Neural progenitor cell (in vitro differentiated cells): Measurements from ENCODE around the gene SUPV3L1. TPM values are rescaled to one million over a fixed set of nuclear protein-coding genes. Genes with fewer than 3 reads are reported as not detected.

ENCODE experiments used
- DNase-seq: peaks from one replicate; pipeline ENCODE4 v3.0.0-alpha.2; 2016; ENCODE audit warnings: low spot score
- H2AFZ ChIP-seq: fragments of 200-600 bp; sonication (generic); replicated peaks from 2 replicates; pipeline ENCODE4 v1.6.1; 2016; ENCODE audit warnings: antibody characterized with exemption
- H3F3A ChIP-seq: fragments of 200-600 bp; sonication (generic); 2 replicates; pipeline ENCODE4 v1.6.1; 2016; ENCODE audit warnings: antibody characterized with exemption, low read depth
- H3K27ac ChIP-seq: fragments of 200-600 bp; sonication (generic); 2 replicates; pipeline ENCODE4 v1.5.1; 2016; ENCODE audit warnings: mild to moderate bottlenecking
- H3K27me3 ChIP-seq: fragments of 200-600 bp; sonication (generic); 2 replicates; pipeline ENCODE4 v1.6.1; 2016; ENCODE audit warnings: mild to moderate bottlenecking, moderate library complexity
- H3K36me3 ChIP-seq: fragments of 200-600 bp; sonication (generic); 2 replicates; pipeline ENCODE4 v1.5.1; 2016
- H3K4me1 ChIP-seq: fragments of 200-600 bp; sonication (generic); 2 replicates; pipeline ENCODE4 v1.6.1; 2016; ENCODE audit warnings: mixed run types
- H3K4me2 ChIP-seq: fragments of 200-600 bp; sonication (generic); 2 replicates; pipeline ENCODE4 v1.6.1; 2016
- H3K4me3 ChIP-seq: fragments of 200-600 bp; sonication (generic); 2 replicates; pipeline ENCODE4 v1.5.1; 2016
- H3K79me2 ChIP-seq: fragments of 200-600 bp; sonication (generic); 2 replicates; pipeline ENCODE4 v1.6.1; 2016; ENCODE audit warnings: low read depth
- H3K9ac ChIP-seq: fragments of 200-600 bp; sonication (generic); 2 replicates; pipeline ENCODE4 v1.6.1; 2016
- H3K9me3 ChIP-seq: fragments of 200-600 bp; sonication (generic); 2 replicates; pipeline ENCODE4 v1.5.1; 2016; ENCODE audit warnings: low read depth
- H4K20me1 ChIP-seq: fragments of 200-600 bp; sonication (generic); 2 replicates; pipeline ENCODE4 v1.6.1; 2016; ENCODE audit warnings: low read depth
- H3K27ac Mint-ChIP-seq: 3 replicates; pipeline ENCODE4 v1.8.0; 2021; ENCODE audit warnings: mixed read lengths
- H3K27me3 Mint-ChIP-seq: 2 replicates; pipeline ENCODE4 v1.8.0; 2022; ENCODE audit warnings: low read depth, mild to moderate bottlenecking, inconsistent platforms, moderate library complexity, mixed read lengths; ENCODE audit not compliant: insufficient read depth
- H3K36me3 Mint-ChIP-seq: 3 replicates; pipeline ENCODE4 v1.8.0; 2021; ENCODE audit warnings: mixed read lengths
- H3K4me1 Mint-ChIP-seq: 3 replicates; pipeline ENCODE4 v1.8.0; 2021; ENCODE audit warnings: mixed read lengths
- H3K4me3 Mint-ChIP-seq: 3 replicates; pipeline ENCODE4 v1.8.0; 2021; ENCODE audit warnings: mild to moderate bottlenecking, moderate library complexity, mixed read lengths
- H3K9me3 Mint-ChIP-seq: 3 replicates; pipeline ENCODE4 v1.8.0; 2020; ENCODE audit warnings: mixed read lengths
- CTCF ChIP-seq: fragments of 200-600 bp; sonication (generic); IDR thresholded peaks from 2 replicates; pipeline ENCODE4 v1.5.1; 2017; ENCODE audit warnings: antibody characterized with exemption, mild to moderate bottlenecking
- EZH2 ChIP-seq: fragments of 200-600 bp; sonication (generic); IDR thresholded peaks from 2 replicates; pipeline ENCODE4 v1.6.1; 2017; ENCODE audit warnings: antibody characterized with exemption, mild to moderate bottlenecking, moderate library complexity
- EZH2phosphoT487 ChIP-seq: fragments of 200-600 bp; sonication (generic); IDR thresholded peaks from 2 replicates; pipeline ENCODE4 v1.6.1; 2017; ENCODE audit warnings: antibody characterized with exemption
- total RNA-seq: library from RNA; depleted of rRNA; stranded (reverse); fragments of >200 nt; gene quantifications from 2 replicates; pipeline ENCODE4 v1.2.3, GENCODE V29; 2015; ENCODE audit warnings: low replicate concordance

The SUPV3L1 gene
- total RNA-seq, 1 donor from 2014 or later, result 31.9 TPM

- peaks cover 41% of the 10 kb centered on the region for H3K79me2 ChIP-seq
These were observed 26.8 kb upstream of the SUPV3L1 start for GRCh38 chr10:69153227-69153626.

GRCh38 chr10:69160809-69161241 is 19.2 kb upstream of the SUPV3L1 start:
- H3K9ac ChIP-seq, result no peak overlapping the region
- no peak overlapping the region for H3K4me3 ChIP-seq
- no peak overlapping the region for H3K27ac Mint-ChIP-seq
- peaks cover 9% of the 10 kb centered on the region for H3K79me2 ChIP-seq
- DNase-seq, result no peak
- H3K9me3 Mint-ChIP-seq, result no peaks in the 10 kb centered on the region
- H2AFZ ChIP-seq, result no peak overlapping the region
- peaks cover 4% of the 10 kb centered on the region for H3F3A ChIP-seq
- no peak overlapping the region for H3K27ac ChIP-seq
- no peaks in the 10 kb centered on the region for H3K9me3 ChIP-seq
- H3K4me2 ChIP-seq, result no peak overlapping the region
- peaks cover 5% of the 10 kb centered on the region for H3K36me3 Mint-ChIP-seq
- no peak overlapping the region for H3K4me3 Mint-ChIP-seq
- no peaks in the 10 kb centered on the region for H3K27me3 ChIP-seq
- H3K4me1 Mint-ChIP-seq, result no peaks in the 10 kb centered on the region
- no peak for TF ChIP-seq EZH2
- no peak for TF ChIP-seq EZH2phosphoT487
- no peak for TF ChIP-seq CTCF
- H4K20me1 ChIP-seq, result peaks cover 8% of the 10 kb centered on the region
- no peaks in the 10 kb centered on the region for H3K4me1 ChIP-seq
- H3K36me3 ChIP-seq, result no peaks in the 10 kb centered on the region
- H3K27me3 Mint-ChIP-seq, result peaks cover 2% of the 10 kb centered on the region

More at GRCh38 chr10:69153227-69153626, 26.8 kb upstream of the SUPV3L1 start:
- DNase-seq, result no peak
- peaks cover 4% of the 10 kb centered on the region for H3F3A ChIP-seq
- no peaks in the 10 kb centered on the region for H3K9me3 ChIP-seq
- H3K4me1 Mint-ChIP-seq, result no peaks in the 10 kb centered on the region
- H3K4me3 Mint-ChIP-seq, result no peak overlapping the region
- no peaks in the 10 kb centered on the region for H3K36me3 ChIP-seq
- H3K4me2 ChIP-seq, result no peak overlapping the region
- TF ChIP-seq EZH2, result no peak
- no peak for TF ChIP-seq CTCF
- TF ChIP-seq EZH2phosphoT487, result no peak
- no peaks in the 10 kb centered on the region for H3K27me3 Mint-ChIP-seq
- H3K9ac ChIP-seq, result no peak overlapping the region
- H2AFZ ChIP-seq, result no peak overlapping the region
- no peaks in the 10 kb centered on the region for H3K27me3 ChIP-seq
- peaks cover 14% of the 10 kb centered on the region for H4K20me1 ChIP-seq
- H3K4me1 ChIP-seq, result no peaks in the 10 kb centered on the region
- no peak overlapping the region for H3K27ac Mint-ChIP-seq
- no peaks in the 10 kb centered on the region for H3K36me3 Mint-ChIP-seq
- no peak overlapping the region for H3K4me3 ChIP-seq
- no peak overlapping the region for H3K27ac ChIP-seq
- H3K9me3 Mint-ChIP-seq, result no peaks in the 10 kb centered on the region

DNA sequence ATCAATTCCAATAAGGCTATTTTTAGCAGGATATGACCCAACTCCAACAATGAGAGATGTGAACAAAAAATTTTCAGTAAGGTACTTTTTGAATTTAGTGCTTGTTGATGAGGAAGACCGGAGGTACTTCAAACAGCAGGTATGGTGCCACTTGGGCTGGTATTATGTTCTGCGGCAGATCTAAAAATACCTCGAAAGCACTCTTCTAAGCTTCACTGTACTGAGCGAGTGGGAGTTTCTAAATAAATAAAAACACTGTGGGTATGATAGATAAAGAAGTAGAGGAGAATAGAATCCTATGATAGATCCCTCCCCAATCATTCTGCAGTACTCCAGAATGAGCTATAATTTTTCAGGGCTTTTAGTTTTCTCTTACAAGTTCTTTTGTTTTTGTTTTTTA is 11.5 kb upstream of the SUPV3L1 start:
- DNase-seq, result no peak
- Mint-ChIP-seq H3K27ac (no peak overlapping the region), H3K9me3 (no peaks in the 10 kb centered on the region), H3K4me1 (no peaks in the 10 kb centered on the region), H3K27me3 (peaks cover 2% of the 10 kb centered on the region), H3K4me3 (no peak overlapping the region), H3K36me3 (no peaks in the 10 kb centered on the region)
- Histone ChIP-seq H3F3A (peaks cover 13% of the 10 kb centered on the region), H3K9me3 (no peaks in the 10 kb centered on the region), H3K4me1 (no peaks in the 10 kb centered on the region), H3K9ac (no peak overlapping the region), H3K36me3 (peaks cover 7% of the 10 kb centered on the region), H4K20me1 (no peaks in the 10 kb centered on the region), H3K4me2 (no peak overlapping the region), H3K4me3 (no peak overlapping the region), H3K79me2 (no peaks in the 10 kb centered on the region), H2AFZ (no peak overlapping the region), H3K27me3 (no peaks in the 10 kb centered on the region), H3K27ac (no peak overlapping the region)
- no peak for TF ChIP-seq EZH2
- TF ChIP-seq CTCF, result no peak
- no peak for TF ChIP-seq EZH2phosphoT487
